HG02852 (cell line): Measurements from ENCODE around the gene HRCT1.

Experiments
- ATAC-seq: cut with Tn5 transposase; IDR thresholded peaks from one replicate; pipeline ENCODE4 v1.9.1; 2021; ENCODE audit warnings: mild to moderate bottlenecking, moderate library complexity; ENCODE audit not compliant: unreplicated experiment

HRCT1 gene

GRCh38 chr9:35940458-35941407 is 34.7 kb downstream of the HRCT1 start:
- ATAC-seq: no peak

- ATAC-seq: no peak
Measured at GRCh38 chr9:35942286-35942685, 36.3 kb downstream of the HRCT1 start.

- no peak for ATAC-seq
Measured at GRCh38 chr9:35944173-35944572, 38.2 kb downstream of the HRCT1 start.

GRCh38 chr9:35944841-35945240 is 38.8 kb downstream of the HRCT1 start:
- ATAC-seq: no peak

GRCh38 chr9:35945341-35946018 is 39.5 kb downstream of the HRCT1 start:
- no peak for ATAC-seq

- ATAC-seq: no peak
Measured at GRCh38 chr9:35948451-35948850, 42.4 kb downstream of the HRCT1 start.

GRCh38 chr9:35948901-35949318 is 42.9 kb downstream of the HRCT1 start:
- no peak for ATAC-seq

- ATAC-seq: no peak
Measured at GRCh38 chr9:35951736-35952135, 45.7 kb downstream of the HRCT1 start.

GRCh38 chr9:35952526-35953191 is 46.7 kb downstream of the HRCT1 start:
- ATAC-seq: no peak

GRCh38 chr9:35954942-35955546 is 49.0 kb downstream of the HRCT1 start:
- ATAC-seq: no peak

GRCh38 chr9:35956651-35957050 is 50.6 kb downstream of the HRCT1 start:
- ATAC-seq: no peak
